Ovary (tissue), 9 donors: Measurements from ENCODE around the gene ADORA1. TPM values are rescaled to one million over a fixed set of nuclear protein-coding genes. Genes with fewer than 3 reads are reported as not detected.

Experiments used
- DNase-seq, 5 donors: peaks; one replicate each; pipeline ENCODE4 v3.0.0-alpha.2; 2019 to 2020
- H3K27ac ChIP-seq, 2 donors: fragments of 200-600 bp; one replicate each; pipeline versions ENCODE4 v1.5.1 to v1.8.0; 2019 to 2022
- H3K27me3 ChIP-seq: fragments of 200-600 bp; one replicate; pipeline ENCODE4 v1.8.0; 2022
- H3K36me3 ChIP-seq: fragments of 200-600 bp; sonication (generic); one replicate; pipeline ENCODE4 v1.5.1; 2019
- H3K4me1 ChIP-seq: one replicate; pipeline ENCODE4 v1.8.1; 2013; ENCODE audit warnings: mild to moderate bottlenecking, moderate library complexity; ENCODE audit not compliant: insufficient read depth
- H3K4me3 ChIP-seq: fragments of 200-600 bp; sonication (generic); one replicate; pipeline ENCODE4 v1.5.1; 2017
- H3K9me3 ChIP-seq, 2 donors: fragments of 200-600 bp in 1 of 2; sonication (generic) in 1 of 2; one replicate each; pipeline versions ENCODE4 v1.5.1 to v1.8.1; 2013 to 2019; ENCODE audit warnings: mild to moderate bottlenecking in 1 of 2, moderate library complexity in 1 of 2
- CTCF ChIP-seq, 3 donors: fragments of 450-650 bp in 2 of 3; fragments of 200-600 bp in 1 of 3; IDR thresholded peaks; one replicate each; pipeline versions ENCODE4 v1.5.1 to v1.8.0; 2016 to 2022; ENCODE audit warnings: antibody characterized with exemption in 3 of 3, mild to moderate bottlenecking in 1 of 3
- EP300 ChIP-seq: sonication (generic); formaldehyde crosslinking; IDR thresholded peaks from one replicate; pipeline ENCODE4 v1.6.1; 2017; ENCODE audit warnings: antibody characterized with exemption
- POLR2A ChIP-seq: fragments of 450-650 bp; IDR thresholded peaks from one replicate; pipeline ENCODE4 v1.6.1; 2017; ENCODE audit warnings: antibody characterized with exemption, mild to moderate bottlenecking, moderate library complexity
- WGBS, 3 donors: extraction: QIAGEN DNeasy Blood & Tissue Kit in 1 of 3; methylation state at CpG; one replicate each; pipeline versions ENCODE4 v1.1.5 to v1.1.7; 2013 to 2017; 5-methylcytosine and 5-hydroxymethylcytosine counted together
- intact Hi-C, 4 donors: fragments of 100-400 bp; cut with DNase I; formaldehyde crosslinking; loops; one replicate each; pipeline versions ENCODE4 v1.11.0 to v1.15.1; 2022 to 2023
- polyA plus RNA-seq, 2 donors: library from polyadenylated mRNA; stranded (reverse); fragments of 200-250 nt in 1 of 2; fragments of 350-450 nt in 1 of 2; fragmentation: Illumina TruSeq in 1 of 2; extraction: RNeasy Lipid Tissue Mini Kit (QIAGEN cat#74804) in 1 of 2; gene quantifications; one replicate each; pipeline ENCODE4 v1.2.3, GENCODE V29; 2013 to 2014
- total RNA-seq, 7 donors: library from RNA; depleted of rRNA in 2 of 7; stranded (reverse); fragments of >200 nt in 2 of 7; fragmentation: NEBNext Ultra II Directional in 3 of 7; extraction: Animal tissue kit (Norgen Biotek cat#: 25700) in 3 of 7; gene quantifications; one replicate each; pipeline versions ENCODE4 v1.1.0 to v1.2.4, GENCODE V29; 2016 to 2023
- donor health status: DM: no; HTN: no; CAD: no; lungs with moderate emphysema.
- donor health status: DM: no; HTN: no; CAD: no.
- donor health status: Bipolar disorder and iron deficiency.
- donor health status: DM: yes; HTN: yes; CAD: no.
- donor health status: DM: no; HTN: no; CAD: no.
- donor health status: DM: yes; HTN: yes; CAD: no.

The ADORA1 gene
- total and polyA plus RNA-seq, 9 donors, result 0.15 to 1.3 (median 0.60) TPM

GRCh38 chr1:203165800-203166161 is 38.3 kb downstream of the ADORA1 start:
- Histone ChIP-seq H3K4me1 (no peaks in the 10 kb centered on the region), H3K27ac (no peak overlapping the region), H3K9me3 (no peaks in the 10 kb centered on the region), H3K27me3 (no peaks in the 10 kb centered on the region), H3K4me3 (no peak overlapping the region), H3K36me3 (no peaks in the 10 kb centered on the region)
- DNase-seq, result no peak
- intact Hi-C loops, result no loop called here
- TF ChIP-seq EP300 (no peak), POLR2A (no peak), CTCF (IDR thresholded peaks at IDR 0.05) (no peak)
- 95 to 99% (median 96%) methylated on average over 8 of the region's 8 CpGs for WGBS, 3 donors

GRCh38 chr1:203166192-203166940 is 38.8 kb downstream of the ADORA1 start:
- Histone ChIP-seq H3K36me3 (no peaks in the 10 kb centered on the region), H3K4me3 (no peak overlapping the region), H3K27me3 (no peaks in the 10 kb centered on the region), H3K4me1 (no peaks in the 10 kb centered on the region), H3K27ac (no peak overlapping the region), H3K9me3 (no peaks in the 10 kb centered on the region)
- DNase-seq, result no peak
- TF ChIP-seq POLR2A (no peak), EP300 (no peak)
- WGBS, 3 donors, result 76 to 79% (median 77%) methylated on average over 13 to 14 of the region's 14 CpGs
- intact Hi-C loops, result no loop called here

DNA sequence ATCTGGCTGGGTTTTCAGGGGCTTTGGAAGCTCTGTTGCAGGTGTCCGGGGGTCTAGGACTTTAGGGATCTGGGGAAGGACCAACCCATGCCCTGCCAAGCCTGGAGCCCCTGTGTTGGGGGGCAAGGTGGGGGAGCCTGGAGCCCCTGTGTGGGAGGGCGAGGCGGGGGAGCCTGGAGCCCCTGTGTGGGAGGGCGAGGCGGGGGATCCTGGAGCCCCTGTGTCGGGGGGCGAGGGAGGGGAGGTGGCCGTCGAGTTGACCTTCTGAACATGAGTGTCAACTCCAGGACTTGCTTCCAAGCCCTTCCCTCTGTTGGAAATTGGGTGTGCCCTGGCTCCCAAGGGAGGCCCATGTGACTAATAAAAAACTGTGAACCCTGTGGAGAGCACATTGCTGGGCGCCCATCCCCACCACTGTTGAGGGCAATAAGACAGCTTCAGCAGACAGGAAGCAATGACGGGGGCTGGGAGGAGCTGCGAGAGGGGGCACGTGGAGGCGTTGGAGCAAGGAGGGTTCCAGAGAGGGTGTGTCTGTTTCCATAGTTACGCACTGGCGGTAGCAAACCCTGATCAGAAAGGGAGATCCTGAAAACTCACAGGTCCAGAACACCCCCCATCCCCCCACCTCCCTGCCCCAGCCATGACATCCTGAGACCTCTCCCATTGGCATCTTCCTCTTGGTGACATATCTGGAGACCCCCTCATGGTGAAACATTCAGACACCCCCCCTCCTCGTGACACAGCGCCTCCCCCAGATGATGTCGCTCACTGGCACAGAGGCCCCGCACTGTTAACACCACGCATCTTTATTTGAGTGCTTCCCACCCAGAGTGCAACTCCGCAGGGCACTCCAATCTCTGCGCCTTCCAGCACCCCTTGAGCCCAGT is 39.7 kb downstream of the ADORA1 start:
- no peaks in the 10 kb centered on the region for H3K9me3 ChIP-seq
- TF ChIP-seq CTCF (IDR thresholded peaks at IDR 0.05) (no peak), POLR2A (no peak), EP300 (no peak)
- no peak overlapping the region for H3K27ac ChIP-seq
- H3K27me3 ChIP-seq, result no peaks in the 10 kb centered on the region
- DNase-seq, result no peak
- no peaks in the 10 kb centered on the region for H3K36me3 ChIP-seq
- no peaks in the 10 kb centered on the region for H3K4me1 ChIP-seq
- intact Hi-C loops, result no loop called here
- 80 to 82% (median 80%) methylated on average over 23 of the region's 23 CpGs for WGBS, 3 donors
- H3K4me3 ChIP-seq, result no peak overlapping the region

DNA sequence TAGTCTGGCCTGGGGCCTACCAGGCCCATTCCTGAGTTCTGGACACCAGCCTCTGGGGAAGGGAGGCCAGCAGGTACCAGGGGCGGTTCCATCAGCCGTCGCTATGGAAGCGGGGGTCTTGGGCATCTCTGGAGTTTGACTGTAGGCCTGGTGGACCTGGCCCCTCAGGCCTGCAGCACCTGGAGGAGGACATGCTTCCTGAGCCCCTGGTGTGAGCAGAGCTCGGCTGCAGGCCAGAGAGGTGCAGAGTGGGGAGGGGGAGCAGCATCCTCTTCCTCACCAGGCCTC is 40.3 kb downstream of the ADORA1 start:
- TF ChIP-seq EP300, result no peak
- no peak for TF ChIP-seq CTCF (IDR thresholded peaks at IDR 0.05)
- Histone ChIP-seq H3K27me3 (no peaks in the 10 kb centered on the region), H3K27ac (no peak overlapping the region), H3K9me3 (no peaks in the 10 kb centered on the region), H3K4me3 (no peak overlapping the region), H3K4me1 (no peaks in the 10 kb centered on the region), H3K36me3 (no peaks in the 10 kb centered on the region)
- peak in 1 of 5 donors; percentile 9 for DNase-seq
- WGBS, 3 donors, result 91 to 94% (median 92%) methylated on average over 5 of the region's 5 CpGs
- intact Hi-C loops, result no loop called here
